CD4-positive, CD25-positive, alpha-beta regulatory T cell (primary cell): ENCODE results near the gene ACSL5. TPM values are rescaled to one million over a fixed set of nuclear protein-coding genes. Genes with fewer than 3 reads are reported as not detected.

Experiments used
- polyA plus RNA-seq, 4 donors: library from polyadenylated mRNA; unstranded; fragments of 300-500 nt; fragmentation: Illumina TruSeq; gene quantifications; one replicate each; pipeline ENCODE4 v1.2.3, GENCODE V29; 2021
- total RNA-seq: library from RNA; stranded (reverse); gene quantifications from one replicate; pipeline ENCODE4 v1.2.3, GENCODE V29; 2022

The ACSL5 gene
- total and polyA plus RNA-seq, 5 donors from 2014 or later, result 63.7 to 94.4 (median 77.4) TPM

Other genes starting within 250 kb of the ACSL5 start
- 4.2 TPM for gene GPAM, start 190.4 kb upstream of the ACSL5 start, total RNA-seq
- 1 to 10 TPM in 3 of 4 donors, under 1 TPM in 1; 0.84 to 2.8 (median 2.1) TPM for gene GPAM, start 190.4 kb upstream of the ACSL5 start, polyA plus RNA-seq
- gene TECTB, start 90.7 kb upstream of the ACSL5 start, total RNA-seq, result not detected
- gene TECTB, start 90.7 kb upstream of the ACSL5 start, polyA plus RNA-seq, result not detected
- gene ZDHHC6, start 72.8 kb downstream of the ACSL5 start, total RNA-seq, result 36.6 TPM
- 10 to 100 TPM; 39.6 to 60.7 (median 49.3) TPM for gene ZDHHC6, start 72.8 kb downstream of the ACSL5 start, polyA plus RNA-seq
- 77.7 TPM for gene VTI1A, start 73.1 kb downstream of the ACSL5 start, total RNA-seq
- gene VTI1A, start 73.1 kb downstream of the ACSL5 start, polyA plus RNA-seq, result 10 to 100 TPM; 25.5 to 40.0 (median 31.8) TPM